ENCODE results near the gene MPIG6B. TPM values are rescaled to one million over a fixed set of nuclear protein-coding genes. Genes with fewer than 3 reads are reported as not detected.

Gene MPIG6B
- total RNA-seq, 4 donors from 2014 or later, result 0.54 TPM; not detected in 3

DNA sequence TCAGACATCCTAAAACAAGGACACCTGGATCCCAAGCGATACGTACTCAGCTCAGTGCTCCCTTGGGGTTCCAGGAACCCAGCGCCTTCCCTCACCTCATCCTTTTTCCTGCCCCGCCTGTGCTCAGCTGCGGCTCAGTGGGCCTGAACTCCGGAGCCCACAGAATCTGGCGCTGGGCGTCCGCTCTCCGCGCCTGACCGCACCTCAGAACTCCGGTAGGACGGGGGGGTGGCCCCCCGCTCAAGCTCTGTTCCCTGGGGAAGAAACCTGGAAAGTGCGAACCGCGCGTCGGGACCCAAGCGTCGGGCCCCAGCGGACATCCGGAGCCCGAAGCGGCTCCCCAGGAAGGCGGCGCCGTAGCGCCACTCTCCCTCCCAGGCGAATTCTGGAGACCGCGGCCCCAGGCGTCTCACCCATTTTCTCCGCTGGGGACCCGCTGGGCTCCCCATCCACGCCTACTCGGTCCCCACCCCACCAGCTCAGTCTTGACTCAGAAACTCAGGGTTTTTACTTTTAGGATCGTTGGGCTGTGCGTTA, 42.0 kb upstream of the MPIG6B start:
- Histone ChIP-seq H3K36me3 (peaks cover 0 to 9% of the 10 kb centered on the region in 2 donors), H3K4me3 (peak overlapping the region; percentile 46 to 50), H3K27me3 (no peaks in the 10 kb centered on the region), H3K4me1 (peaks cover 0 to 35% (median 5%) of the 10 kb centered on the region in 3 donors), H3K9me3 (no peaks in the 10 kb centered on the region), H3K27ac (peak overlapping the region in 3 of 4 donors; percentile 16 to 86 (median 67))
- no peak for TF ChIP-seq EP300 (IDR thresholded peaks at IDR 0.05)
- TF ChIP-seq, protein P1, sequence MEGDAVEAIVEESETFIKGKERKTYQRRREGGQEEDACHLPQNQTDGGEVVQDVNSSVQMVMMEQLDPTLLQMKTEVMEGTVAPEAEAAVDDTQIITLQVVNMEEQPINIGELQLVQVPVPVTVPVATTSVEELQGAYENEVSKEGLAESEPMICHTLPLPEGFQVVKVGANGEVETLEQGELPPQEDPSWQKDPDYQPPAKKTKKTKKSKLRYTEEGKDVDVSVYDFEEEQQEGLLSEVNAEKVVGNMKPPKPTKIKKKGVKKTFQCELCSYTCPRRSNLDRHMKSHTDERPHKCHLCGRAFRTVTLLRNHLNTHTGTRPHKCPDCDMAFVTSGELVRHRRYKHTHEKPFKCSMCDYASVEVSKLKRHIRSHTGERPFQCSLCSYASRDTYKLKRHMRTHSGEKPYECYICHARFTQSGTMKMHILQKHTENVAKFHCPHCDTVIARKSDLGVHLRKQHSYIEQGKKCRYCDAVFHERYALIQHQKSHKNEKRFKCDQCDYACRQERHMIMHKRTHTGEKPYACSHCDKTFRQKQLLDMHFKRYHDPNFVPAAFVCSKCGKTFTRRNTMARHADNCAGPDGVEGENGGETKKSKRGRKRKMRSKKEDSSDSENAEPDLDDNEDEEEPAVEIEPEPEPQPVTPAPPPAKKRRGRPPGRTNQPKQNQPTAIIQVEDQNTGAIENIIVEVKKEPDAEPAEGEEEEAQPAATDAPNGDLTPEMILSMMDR (IDR thresholded peaks at IDR 0.05), result peak in 3 of 4 experiments; percentile 28 to 42 (median 38)
- ATAC-seq, result peak; percentile 52
- 0 to 1% methylated on average over 6 to 17 of the region's 40 CpGs for WGBS, 2 donors (ENCODE audit: low coverage in 1 of 2)

DNA sequence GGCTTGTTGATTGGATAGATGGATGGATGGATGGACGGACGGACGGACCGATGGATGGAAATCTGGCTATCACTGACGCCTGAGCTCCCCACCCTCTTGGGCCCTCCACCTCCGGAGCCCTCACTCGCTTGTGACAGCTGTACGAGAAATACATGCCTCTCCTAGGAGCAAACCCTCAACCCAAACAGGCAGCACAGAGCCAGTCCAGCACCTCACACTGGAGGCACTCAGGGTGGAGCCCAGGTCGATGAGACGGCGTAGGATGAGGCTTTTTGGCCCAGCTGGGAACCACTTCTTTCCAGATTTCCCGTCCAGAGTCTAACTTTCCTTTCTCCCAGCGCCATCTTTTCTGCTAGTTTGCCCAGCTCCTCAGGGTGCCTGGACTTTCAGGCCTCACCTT, 39.6 kb upstream of the MPIG6B start:
- ATAC-seq, result no peak
- peak overlapping the region in 1 of 2 donors; percentile 39 for H3K4me3 ChIP-seq
- 59 to 77% methylated on average over 5 to 11 of the region's 13 CpGs for WGBS, 2 donors (ENCODE audit: low coverage in 1 of 2)
- no peaks in the 10 kb centered on the region for H3K27me3 ChIP-seq
- peaks cover 0 to 35% (median 5%) of the 10 kb centered on the region in 3 donors for H3K4me1 ChIP-seq
- H3K9me3 ChIP-seq, result no peaks in the 10 kb centered on the region
- TF ChIP-seq POLR2A (IDR thresholded peaks at IDR 0.05), result no peak
- no peak for TF ChIP-seq POLR2AphosphoS5 (IDR thresholded peaks at IDR 0.05)
- peak overlapping the region in 1 of 4 donors; percentile 47 for H3K27ac ChIP-seq
- peaks cover 0 to 33% of the 10 kb centered on the region in 2 donors for H3K36me3 ChIP-seq

DNA sequence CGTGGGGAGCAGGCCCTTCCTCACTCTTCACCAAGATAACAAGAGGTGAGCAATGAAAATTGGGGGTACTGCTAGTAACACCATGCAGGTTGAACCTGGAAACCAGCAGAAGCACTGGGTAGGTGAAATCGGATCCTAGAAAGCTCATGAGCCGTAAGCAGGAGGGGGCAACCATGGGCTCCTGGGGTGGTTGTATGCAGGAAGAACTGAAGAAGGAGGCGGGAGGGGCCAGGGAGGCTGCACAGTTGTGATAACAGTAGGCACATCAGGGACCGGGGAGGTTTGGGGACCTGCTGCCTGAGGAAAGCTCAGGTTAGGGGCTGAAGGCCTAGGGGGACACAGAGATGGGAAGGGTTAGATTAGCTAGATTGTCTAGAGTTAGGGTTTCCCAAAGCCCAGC, 36.7 kb upstream of the MPIG6B start:
- peaks cover 0 to 19% (median 0%) of the 10 kb centered on the region in 3 donors for H3K4me1 ChIP-seq
- no peak overlapping the region for H3K4me3 ChIP-seq
- TF ChIP-seq POLR2AphosphoS5 (IDR thresholded peaks at IDR 0.05), result no peak
- no peak for TF ChIP-seq EP300 (IDR thresholded peaks at IDR 0.05)
- no peak for TF ChIP-seq POLR2A (IDR thresholded peaks at IDR 0.05)
- TF ChIP-seq, protein P1 (IDR thresholded peaks at IDR 0.05), result no peak
- H3K9me3 ChIP-seq, result no peaks in the 10 kb centered on the region
- H3K27me3 ChIP-seq, result no peaks in the 10 kb centered on the region
- peaks cover 0 to 62% of the 10 kb centered on the region in 2 donors for H3K36me3 ChIP-seq
- H3K27ac ChIP-seq, result no peak overlapping the region
- no peak for ATAC-seq
- 69 to 84% methylated on average over 4 to 5 of the region's 5 CpGs for WGBS, 2 donors (ENCODE audit: low coverage in 1 of 2)

DNA sequence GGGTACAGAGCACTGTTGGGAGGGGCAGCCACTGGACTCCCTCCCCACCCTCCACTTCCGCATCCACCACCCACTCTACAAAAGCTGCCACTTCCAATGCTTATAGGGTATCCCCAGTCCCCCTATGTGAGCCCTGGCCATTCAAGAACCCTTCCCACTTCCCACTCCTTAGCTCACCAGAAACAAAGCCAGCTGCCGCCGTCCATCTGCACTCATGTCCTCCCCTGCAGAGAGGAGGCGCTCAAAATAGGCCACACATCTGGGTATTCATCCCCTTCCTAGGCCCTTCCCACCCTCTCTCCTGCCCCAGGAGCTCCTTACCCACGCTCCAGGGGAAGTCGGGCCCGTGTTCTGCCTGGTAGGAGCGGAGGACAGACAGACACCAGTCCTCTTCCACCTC, 35.9 kb upstream of the MPIG6B start:
- Histone ChIP-seq H3K4me1 (peaks cover 0 to 13% (median 0%) of the 10 kb centered on the region in 3 donors), H3K4me3 (no peak overlapping the region), H3K9me3 (no peaks in the 10 kb centered on the region), H3K36me3 (peaks cover 0 to 70% of the 10 kb centered on the region in 2 donors), H3K27ac (no peak overlapping the region), H3K27me3 (no peaks in the 10 kb centered on the region)
- TF ChIP-seq POLR2AphosphoS5 (IDR thresholded peaks at IDR 0.05) (no peak), POLR2A (IDR thresholded peaks at IDR 0.05) (no peak), EP300 (IDR thresholded peaks at IDR 0.05) (no peak)
- TF ChIP-seq, protein P1 (IDR thresholded peaks at IDR 0.05), result no peak
- WGBS, 2 donors (ENCODE audit: low coverage in 1 of 2), result 83 to 87% methylated on average over 4 to 8 of the region's 8 CpGs
- ATAC-seq, result no peak

DNA sequence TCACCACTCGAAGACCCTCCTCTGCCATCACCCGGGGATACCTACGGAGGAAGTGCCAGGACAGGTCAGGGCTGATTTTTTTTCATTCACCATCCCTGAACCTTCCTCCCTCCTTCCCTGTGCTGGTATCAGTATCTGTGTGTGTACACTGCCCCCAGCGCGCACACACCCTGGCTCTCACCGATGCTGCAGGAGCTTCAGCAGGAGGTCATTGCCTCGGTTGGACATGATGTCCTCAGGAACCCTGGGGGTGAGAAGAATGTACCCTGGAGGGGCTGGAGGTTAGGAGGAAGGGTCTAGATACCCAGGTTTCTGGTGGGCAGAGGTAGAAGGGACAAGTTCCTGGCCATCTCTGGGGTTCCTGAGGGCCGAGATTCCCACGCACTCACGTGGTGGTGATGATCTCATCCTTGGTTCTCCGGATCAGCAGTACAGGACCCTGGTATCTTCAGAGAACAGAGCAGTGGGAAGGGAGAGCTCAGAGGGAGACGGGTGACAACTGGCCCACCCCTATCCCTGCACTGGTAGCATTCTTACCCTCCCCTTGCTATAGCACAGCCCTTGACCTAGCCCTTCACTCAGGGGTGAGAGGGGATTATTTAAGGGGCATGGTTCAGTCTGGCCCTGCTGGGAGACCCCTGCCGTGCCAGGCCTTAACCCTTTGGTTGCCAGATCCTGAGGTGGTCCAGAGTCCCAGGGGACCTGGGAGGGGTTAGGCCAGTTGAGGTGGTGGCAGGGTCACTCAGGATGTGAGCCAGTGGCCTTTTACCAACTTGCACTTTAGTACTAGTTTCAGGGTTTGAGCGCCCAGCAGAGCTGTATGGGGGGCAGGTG, 35.1 kb upstream of the MPIG6B start:
- H3K4me3 ChIP-seq, result no peak overlapping the region
- no peaks in the 10 kb centered on the region for H3K27me3 ChIP-seq
- no peak for ATAC-seq
- peaks cover 0 to 78% of the 10 kb centered on the region in 2 donors for H3K36me3 ChIP-seq
- TF ChIP-seq EP300 (IDR thresholded peaks at IDR 0.05) (no peak), POLR2AphosphoS5 (IDR thresholded peaks at IDR 0.05) (no peak), POLR2A (IDR thresholded peaks at IDR 0.05) (no peak)
- TF ChIP-seq, protein P1 (IDR thresholded peaks at IDR 0.05), result no peak
- peaks cover 0 to 9% (median 0%) of the 10 kb centered on the region in 3 donors for H3K4me1 ChIP-seq
- H3K27ac ChIP-seq, result no peak overlapping the region
- no peaks in the 10 kb centered on the region for H3K9me3 ChIP-seq
- WGBS, 2 donors (ENCODE audit: low coverage in 1 of 2), result 0 to 86% methylated on average over 1 to 8 of the region's 14 CpGs

Measured in gastroesophageal sphincter (tissue), 4 donors.